OCI-LY1 (cell line): Measurements from ENCODE around the gene FAM131C.

Source experiments
- H2AFZ ChIP-seq: fragments of 200-600 bp; sonication (generic), shearing (Covaris generic); 2 replicates; pipeline ENCODE4 v1.6.0; 2014; ENCODE audit warnings: antibody characterized with exemption, mild to moderate bottlenecking, low read length
- H3F3A ChIP-seq: fragments of 200-600 bp; sonication (generic), shearing (Covaris generic); 2 replicates; pipeline ENCODE4 v1.6.0; 2014; ENCODE audit warnings: mild to moderate bottlenecking, antibody characterized with exemption, low read length, moderate library complexity; ENCODE audit not compliant: insufficient read depth
- H3K27ac ChIP-seq: fragments of 200-600 bp; sonication (generic); 2 replicates; pipeline ENCODE4 v1.5.1; 2014; ENCODE audit warnings: low read length, mixed run types, mild to moderate bottlenecking, low read depth; ENCODE audit not compliant: poor library complexity, severe bottlenecking
- H3K27me3 ChIP-seq: fragments of 200-600 bp; sonication (generic); 2 replicates; pipeline ENCODE4 v1.6.0; 2014; ENCODE audit warnings: antibody characterized with exemption, mild to moderate bottlenecking, low read length, moderate library complexity; ENCODE audit not compliant: insufficient read depth
- H3K36me3 ChIP-seq: fragments of 200-600 bp; sonication (generic); 2 replicates; pipeline ENCODE4 v1.6.1; 2014; ENCODE audit warnings: mild to moderate bottlenecking, antibody characterized with exemption, low read length, moderate library complexity, mixed read lengths; ENCODE audit not compliant: insufficient read depth
- H3K4me1 ChIP-seq: fragments of 200-600 bp; sonication (generic); 2 replicates; pipeline ENCODE4 v1.5.1; 2014; ENCODE audit warnings: mild to moderate bottlenecking, low read length, moderate library complexity; ENCODE audit not compliant: insufficient read depth, severe bottlenecking
- H3K4me2 ChIP-seq: fragments of 200-600 bp; sonication (generic), shearing (Covaris generic); 2 replicates; pipeline ENCODE4 v1.6.1; 2014; ENCODE audit warnings: low read length
- H3K4me3 ChIP-seq: fragments of 200-600 bp; sonication (generic); 2 replicates; pipeline ENCODE4 v1.5.1; 2014; ENCODE audit warnings: low read length, low read depth, mild to moderate bottlenecking, mixed read lengths; ENCODE audit not compliant: poor library complexity, severe bottlenecking
- H3K79me2 ChIP-seq: fragments of 200-600 bp; shearing (Covaris generic); 2 replicates; pipeline ENCODE4 v1.6.1; 2016; ENCODE audit warnings: mixed run types, low read length, mixed read lengths; ENCODE audit not compliant: insufficient read depth
- H3K9ac ChIP-seq: fragments of 200-600 bp; sonication (generic), shearing (Covaris generic); 2 replicates; pipeline ENCODE4 v1.6.1; 2014; ENCODE audit warnings: mild to moderate bottlenecking, low read length, mixed read lengths
- H3K9me2 ChIP-seq: fragments of 200-600 bp; sonication (generic), shearing (Covaris generic); 2 replicates; pipeline ENCODE4 v1.6.1; 2014; ENCODE audit warnings: low read depth, mild to moderate bottlenecking, low read length, mixed read lengths
- H3K9me3 ChIP-seq: fragments of 200-600 bp; shearing (Covaris generic); 2 replicates; pipeline ENCODE4 v1.6.1; 2014; ENCODE audit warnings: low read length, mixed read lengths
- H4K20me1 ChIP-seq: fragments of 200-600 bp; sonication (generic), shearing (Covaris generic); 2 replicates; pipeline ENCODE4 v1.6.0; 2016; ENCODE audit warnings: mild to moderate bottlenecking, low read length; ENCODE audit not compliant: insufficient read depth
- EZH2 ChIP-seq: fragments of 200-600 bp; sonication (generic), shearing (Covaris generic); IDR thresholded peaks from 2 replicates; pipeline ENCODE4 v1.8.0; 2017; ENCODE audit warnings: borderline replicate concordance, mixed run types, mild to moderate bottlenecking, antibody characterized with exemption, low read length, moderate library complexity, mixed read lengths
- TF ChIP-seq, protein P1 (sequence below): fragments of 200-600 bp; sonication (generic), shearing (Covaris generic); IDR thresholded peaks from 2 replicates; pipeline ENCODE4 v1.5.1; 2017; ENCODE audit warnings: mild to moderate bottlenecking, antibody characterized with exemption, low read length, moderate library complexity, mixed read lengths

Gene FAM131C

DNA sequence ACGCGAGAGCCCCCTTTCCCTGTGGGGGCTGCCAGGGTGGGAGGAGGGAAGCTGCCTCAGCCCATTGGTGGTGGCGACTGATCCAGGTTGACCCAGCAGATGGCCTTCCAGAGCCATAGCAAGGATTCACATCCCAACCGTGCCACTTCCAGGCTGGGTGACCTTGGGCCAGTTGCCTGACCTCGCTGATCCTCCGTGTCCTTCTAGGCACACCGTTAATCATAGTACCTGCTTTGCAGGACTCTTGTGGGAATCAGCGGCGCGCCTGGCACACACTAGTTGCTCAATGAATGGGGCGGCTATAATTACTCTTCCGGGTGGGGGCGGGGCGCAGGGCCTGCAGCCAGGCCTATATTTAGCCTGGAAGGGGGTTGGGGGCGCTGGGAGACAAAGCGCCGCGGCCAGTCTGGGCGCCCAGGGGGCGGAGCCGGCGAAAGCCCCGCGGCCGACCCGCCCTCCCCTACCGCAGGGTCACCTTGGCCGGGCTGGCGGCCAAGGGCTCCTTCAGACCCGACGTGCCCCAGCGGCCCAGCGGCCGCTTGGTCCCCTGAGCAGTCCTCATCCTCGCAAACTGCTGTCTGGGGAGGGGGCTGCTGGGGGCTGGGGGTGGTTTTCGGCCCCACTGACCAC is 60.7 kb downstream of the FAM131C start:
- Histone ChIP-seq H3K4me1 (peaks cover 24% of the 10 kb centered on the region), H3K4me3 (peak overlapping the region; percentile 42), H3K79me2 (no peaks in the 10 kb centered on the region), H4K20me1 (no peaks in the 10 kb centered on the region), H3K36me3 (no peaks in the 10 kb centered on the region), H3K9me3 (no peaks in the 10 kb centered on the region), H3K27me3 (no peaks in the 10 kb centered on the region; the same call in 1 of the 2 replicates), H3K4me2 (peak overlapping the region; percentile 61), H3F3A (no peaks in the 10 kb centered on the region), H3K9ac (peak overlapping the region; percentile 28; the same call in 1 of the 2 replicates), H2AFZ (no peak overlapping the region), H3K27ac (no peak overlapping the region), H3K9me2 (no peaks in the 10 kb centered on the region)
- TF ChIP-seq, protein P1, sequence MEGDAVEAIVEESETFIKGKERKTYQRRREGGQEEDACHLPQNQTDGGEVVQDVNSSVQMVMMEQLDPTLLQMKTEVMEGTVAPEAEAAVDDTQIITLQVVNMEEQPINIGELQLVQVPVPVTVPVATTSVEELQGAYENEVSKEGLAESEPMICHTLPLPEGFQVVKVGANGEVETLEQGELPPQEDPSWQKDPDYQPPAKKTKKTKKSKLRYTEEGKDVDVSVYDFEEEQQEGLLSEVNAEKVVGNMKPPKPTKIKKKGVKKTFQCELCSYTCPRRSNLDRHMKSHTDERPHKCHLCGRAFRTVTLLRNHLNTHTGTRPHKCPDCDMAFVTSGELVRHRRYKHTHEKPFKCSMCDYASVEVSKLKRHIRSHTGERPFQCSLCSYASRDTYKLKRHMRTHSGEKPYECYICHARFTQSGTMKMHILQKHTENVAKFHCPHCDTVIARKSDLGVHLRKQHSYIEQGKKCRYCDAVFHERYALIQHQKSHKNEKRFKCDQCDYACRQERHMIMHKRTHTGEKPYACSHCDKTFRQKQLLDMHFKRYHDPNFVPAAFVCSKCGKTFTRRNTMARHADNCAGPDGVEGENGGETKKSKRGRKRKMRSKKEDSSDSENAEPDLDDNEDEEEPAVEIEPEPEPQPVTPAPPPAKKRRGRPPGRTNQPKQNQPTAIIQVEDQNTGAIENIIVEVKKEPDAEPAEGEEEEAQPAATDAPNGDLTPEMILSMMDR: no peak
- TF ChIP-seq EZH2: no peak

DNA sequence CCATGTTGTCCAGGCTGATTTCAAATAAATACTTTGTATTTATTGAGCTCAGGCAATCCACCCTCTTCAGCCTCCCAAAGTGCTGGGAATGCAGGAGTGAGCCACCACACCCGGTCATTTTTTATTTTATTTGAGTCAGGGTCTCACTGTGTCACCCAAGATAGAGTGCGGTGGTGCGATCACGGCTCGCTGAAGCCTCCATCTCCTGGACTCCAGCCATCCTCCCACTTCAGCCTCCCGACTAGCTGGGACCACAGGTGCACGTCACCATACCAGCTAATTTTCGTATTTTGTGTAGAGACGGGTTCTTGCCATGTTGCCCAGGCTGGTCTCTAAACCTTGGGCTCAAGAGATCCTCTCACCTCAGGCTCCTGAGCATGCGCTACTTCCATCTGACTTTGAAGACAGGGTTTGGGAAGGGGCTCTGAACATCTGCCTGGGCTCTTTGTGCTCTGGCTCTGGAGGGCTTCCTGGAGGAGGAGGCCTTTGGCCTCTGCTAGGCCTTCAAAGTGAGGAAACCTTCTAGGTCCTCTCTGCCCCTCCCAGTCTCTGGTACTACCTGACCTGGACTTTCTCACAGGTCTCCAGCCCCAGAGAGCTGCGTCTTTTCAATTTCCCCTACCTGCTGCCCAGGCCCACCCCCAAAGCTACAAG is 61.4 kb downstream of the FAM131C start:
- H3K36me3 ChIP-seq: no peaks in the 10 kb centered on the region
- H3K9me3 ChIP-seq: no peaks in the 10 kb centered on the region
- H3K4me2 ChIP-seq: peak overlapping the region; percentile 61; the same call in 1 of the 2 replicates
- no peak overlapping the region for H2AFZ ChIP-seq
- no peak overlapping the region for H3K4me3 ChIP-seq
- H3K4me1 ChIP-seq: peaks cover 24% of the 10 kb centered on the region
- H3K9ac ChIP-seq: no peak overlapping the region
- H3K9me2 ChIP-seq: no peaks in the 10 kb centered on the region
- no peaks in the 10 kb centered on the region for H3F3A ChIP-seq
- H3K27me3 ChIP-seq: no peaks in the 10 kb centered on the region; the same call in 1 of the 2 replicates
- no peak overlapping the region for H3K27ac ChIP-seq
- TF ChIP-seq, protein P1: no peak
- no peak for TF ChIP-seq EZH2
- no peaks in the 10 kb centered on the region for H4K20me1 ChIP-seq
- H3K79me2 ChIP-seq: no peaks in the 10 kb centered on the region

DNA sequence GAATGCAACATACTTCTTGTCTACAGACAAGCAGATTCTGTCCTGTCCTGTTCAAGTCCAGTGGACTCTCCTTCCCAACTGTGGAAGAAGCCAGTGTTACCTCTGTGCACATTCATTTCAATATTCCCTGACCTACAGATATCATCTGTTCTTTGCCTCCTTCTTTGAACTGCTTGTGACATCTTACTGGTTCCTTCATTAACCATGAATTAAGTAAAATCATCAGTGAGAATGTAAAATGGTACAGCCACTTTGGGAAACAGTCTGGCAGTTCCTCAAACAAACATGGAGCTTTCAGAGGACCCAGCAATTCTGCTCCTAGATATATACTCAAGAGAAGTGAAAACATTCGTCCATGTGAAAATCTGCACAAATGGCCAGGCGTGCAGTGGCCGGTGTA is 62.6 kb downstream of the FAM131C start:
- no peak for TF ChIP-seq EZH2
- TF ChIP-seq, protein P1: no peak
- no peaks in the 10 kb centered on the region for H3K79me2 ChIP-seq
- H3K4me1 ChIP-seq: peaks cover 24% of the 10 kb centered on the region
- H3K27me3 ChIP-seq: no peaks in the 10 kb centered on the region; the same call in 1 of the 2 replicates
- H4K20me1 ChIP-seq: no peaks in the 10 kb centered on the region
- H3K36me3 ChIP-seq: no peaks in the 10 kb centered on the region
- H3K4me2 ChIP-seq: no peak overlapping the region
- no peak overlapping the region for H2AFZ ChIP-seq
- H3K9ac ChIP-seq: no peak overlapping the region
- H3F3A ChIP-seq: no peaks in the 10 kb centered on the region
- no peak overlapping the region for H3K4me3 ChIP-seq
- no peaks in the 10 kb centered on the region for H3K9me2 ChIP-seq
- H3K9me3 ChIP-seq: no peaks in the 10 kb centered on the region
- no peak overlapping the region for H3K27ac ChIP-seq
